GM18873 (cell line): ENCODE measurements around the gene C4orf33.
"Not testable (repeated sequence)": the region's sequence is repeated elsewhere in the genome, so short reads cannot be mapped to it uniquely, and the experiment has no call there.

Source experiments
- ATAC-seq: cut with Tn5 transposase; IDR thresholded peaks from one replicate; pipeline ENCODE4 v1.9.1; 2021; ENCODE audit warnings: mild to moderate bottlenecking, moderate library complexity, moderate number of reproducible peaks; ENCODE audit not compliant: unreplicated experiment, low FRiP score

The C4orf33 gene

GRCh38 chr4:129117705-129118104 lies 21.8 kb downstream of the C4orf33 start:
- no peak for ATAC-seq

GRCh38 chr4:129126614-129127013 lies 30.7 kb downstream of the C4orf33 start:
- ATAC-seq = not testable (repeated sequence)

- no peak for ATAC-seq
Measured at GRCh38 chr4:129129143-129129542, 33.2 kb downstream of the C4orf33 start.

DNA sequence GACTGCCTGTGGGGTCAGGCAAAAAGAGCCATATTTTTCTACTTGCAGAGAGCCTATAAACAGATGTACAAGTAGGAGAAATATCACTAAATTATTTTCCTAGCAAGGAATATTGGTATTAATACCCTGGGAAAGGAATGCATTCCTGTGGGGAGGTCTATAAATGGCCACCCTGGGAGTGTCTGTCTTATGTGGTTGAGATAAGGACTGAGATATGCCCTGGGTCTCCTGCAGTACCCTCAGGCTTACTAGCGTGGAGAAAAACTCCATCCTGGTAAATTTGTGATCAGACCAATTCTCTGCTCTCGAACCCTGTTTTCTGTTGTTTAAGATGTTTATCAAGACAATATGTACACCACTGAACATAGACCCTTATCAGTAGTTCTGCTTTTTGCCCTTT lies 35.4 kb downstream of the C4orf33 start:
- ATAC-seq = no peak

- ATAC-seq = no peak
Measured at GRCh38 chr4:129136433-129136832, 40.5 kb downstream of the C4orf33 start.

DNA sequence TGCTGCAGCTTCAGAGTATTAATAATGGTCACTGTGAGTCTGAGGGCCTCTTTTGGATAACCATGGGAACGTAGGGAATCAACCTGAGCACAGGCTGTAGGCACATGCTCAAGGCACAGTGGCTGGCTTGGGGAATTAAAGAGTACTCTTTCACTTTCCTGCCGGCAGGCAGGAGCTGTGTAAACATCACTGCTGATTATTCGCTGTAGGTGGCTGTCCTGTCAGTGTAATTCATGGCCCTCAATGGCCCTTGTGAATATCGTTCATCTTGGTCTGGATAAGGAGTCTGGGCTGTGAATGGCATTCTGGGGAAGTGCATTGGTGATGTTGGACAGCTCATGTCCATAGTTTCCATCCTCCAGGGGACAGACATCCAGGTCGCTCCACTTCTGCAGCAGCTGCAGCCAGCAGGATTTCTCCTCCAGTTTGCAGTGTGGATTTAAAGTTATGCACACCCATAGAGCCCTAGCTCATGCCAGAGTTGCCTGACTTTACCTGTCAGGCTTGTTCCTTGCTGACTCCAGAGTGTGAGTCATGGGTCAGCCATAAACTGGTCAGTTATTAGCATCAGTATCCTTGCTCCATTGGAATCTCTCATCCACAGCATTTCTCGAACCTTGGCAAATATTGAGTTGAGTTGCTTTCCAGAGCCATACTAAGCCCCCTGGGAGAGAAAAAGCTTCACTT lies 43.0 kb downstream of the C4orf33 start:
- no peak for ATAC-seq

DNA sequence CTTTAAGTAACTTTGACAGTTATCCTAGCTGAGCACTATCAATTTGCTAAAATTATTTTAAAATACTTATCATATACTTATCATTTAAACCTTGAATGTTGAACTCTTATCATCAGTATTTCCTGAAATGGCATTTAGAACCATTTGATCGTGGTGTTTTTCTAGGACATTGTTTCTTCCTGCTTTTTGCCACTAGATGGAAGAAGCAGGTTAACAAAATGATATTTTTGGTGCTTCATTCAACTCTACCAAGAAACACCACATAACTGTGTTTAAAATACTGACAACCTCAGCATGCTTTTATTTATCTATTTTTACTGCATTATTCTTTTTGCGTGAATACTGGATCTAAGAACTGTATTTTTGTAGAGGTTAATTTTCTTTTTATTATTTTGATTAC lies 44.6 kb downstream of the C4orf33 start:
- ATAC-seq = no peak

DNA sequence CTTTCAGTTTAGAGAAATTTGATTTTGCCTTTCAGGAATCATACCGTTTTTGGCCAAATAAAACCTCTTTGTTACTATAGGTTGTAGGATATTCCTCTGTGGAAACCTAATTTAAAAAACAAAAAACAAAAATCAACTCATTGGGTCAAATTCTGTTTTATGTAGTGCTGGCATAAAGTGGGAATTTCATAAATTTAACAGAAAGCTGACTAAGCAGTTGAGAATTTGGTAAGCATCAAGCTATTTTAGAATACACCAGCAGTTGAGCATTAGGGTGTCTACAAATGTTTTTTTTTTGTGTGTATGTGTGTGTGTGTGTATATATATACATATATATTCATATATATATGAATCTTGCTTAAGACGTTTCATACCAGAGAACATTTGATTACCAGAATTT lies 47.4 kb downstream of the C4orf33 start:
- no peak for ATAC-seq

- ATAC-seq = no peak
Measured at GRCh38 chr4:129144755-129145206, 48.8 kb downstream of the C4orf33 start.

GRCh38 chr4:129145222-129145730 lies 49.3 kb downstream of the C4orf33 start:
- ATAC-seq = no peak

DNA sequence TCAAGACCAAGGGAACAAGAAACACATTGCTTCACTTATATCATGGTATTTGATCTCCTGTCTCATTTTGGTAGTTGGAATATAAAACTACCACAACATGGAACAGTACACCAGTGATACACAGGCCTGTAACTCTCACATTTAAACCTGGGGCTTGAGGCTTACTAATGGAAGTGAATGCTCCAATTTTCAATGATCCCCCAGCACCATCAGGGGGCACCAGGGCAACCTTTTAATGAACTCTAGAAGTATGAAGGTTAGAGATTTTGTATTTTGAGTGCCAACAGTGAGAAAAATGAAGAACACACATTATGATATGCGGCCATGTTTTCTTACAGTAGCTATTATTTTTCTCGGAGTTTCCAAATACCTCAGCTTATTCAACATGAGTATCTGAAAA lies 50.7 kb downstream of the C4orf33 start:
- no peak for ATAC-seq

DNA sequence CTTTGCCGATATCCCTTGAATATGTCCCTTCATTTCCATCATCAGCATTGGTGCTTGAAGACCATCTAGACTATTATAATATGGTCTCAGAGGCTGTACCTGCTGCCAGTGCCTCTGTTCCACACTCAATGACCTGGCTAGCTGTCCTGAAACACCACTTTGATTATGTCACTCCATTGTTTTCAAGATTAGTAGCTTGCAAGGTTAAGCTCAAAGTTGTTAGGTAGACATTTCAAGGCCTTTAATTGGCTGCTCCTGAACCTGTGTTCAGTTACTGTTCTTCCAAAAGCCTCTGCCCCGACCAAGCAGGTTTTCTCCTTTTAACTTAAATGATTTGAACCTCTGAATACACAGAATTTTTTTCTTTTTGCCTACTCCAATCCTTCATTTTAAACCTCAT lies 52.9 kb downstream of the C4orf33 start:
- no peak for ATAC-seq

DNA sequence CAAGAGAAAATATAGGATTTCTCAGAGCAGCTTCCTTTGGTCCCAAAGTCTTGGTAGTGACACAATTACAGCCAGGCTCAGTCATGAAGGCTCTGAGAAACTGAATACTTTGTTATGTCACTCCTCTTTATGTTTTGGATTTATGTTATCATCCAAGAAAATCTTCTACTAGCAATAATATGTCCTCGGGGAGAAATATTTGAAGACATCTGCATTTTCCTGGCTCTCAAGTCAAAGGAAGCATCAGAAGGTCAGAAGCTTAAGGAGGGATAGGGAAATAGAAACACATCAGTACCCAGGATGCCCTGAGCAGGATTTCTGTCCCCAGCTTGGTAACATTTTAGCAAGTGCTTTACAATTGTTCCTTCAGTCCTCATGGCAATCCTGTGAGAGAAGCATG lies 54.0 kb downstream of the C4orf33 start:
- no peak for ATAC-seq

DNA sequence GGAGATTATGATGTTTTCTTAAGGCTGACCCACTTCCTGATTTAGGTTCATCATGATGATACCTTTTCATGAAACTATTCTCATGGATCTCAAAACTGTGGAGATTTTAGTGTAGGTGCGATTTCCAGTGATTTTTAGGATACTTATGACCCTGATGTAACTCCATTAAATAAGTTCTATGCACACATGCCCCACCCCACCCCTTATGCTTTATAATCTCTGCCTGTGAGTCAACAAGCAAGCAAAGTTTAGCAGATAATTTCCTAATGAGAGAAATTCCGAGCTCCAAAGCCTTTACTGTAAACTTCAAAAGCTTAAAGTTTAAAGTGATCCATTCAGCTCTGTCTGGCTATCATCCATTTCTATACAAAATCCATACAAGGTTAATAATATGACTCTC lies 56.4 kb downstream of the C4orf33 start:
- no peak for ATAC-seq

DNA sequence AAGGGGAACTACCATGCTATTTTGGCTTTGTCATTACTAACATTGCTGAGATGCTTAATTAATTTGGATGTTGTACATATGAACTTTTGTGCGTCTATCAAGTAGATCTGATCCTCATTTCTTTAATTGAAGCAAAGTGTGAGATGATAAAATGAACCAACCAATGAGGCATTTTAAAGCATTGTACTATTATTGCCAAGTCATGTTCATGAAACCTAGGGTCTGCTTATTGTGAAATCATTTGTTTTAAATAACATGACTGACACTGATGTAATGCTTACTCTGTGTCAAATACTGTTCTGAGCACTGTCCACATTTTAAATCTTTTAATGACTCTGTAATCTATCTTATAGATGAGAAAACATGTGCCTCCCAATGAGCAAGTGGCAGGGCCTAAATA lies 57.7 kb downstream of the C4orf33 start:
- no peak for ATAC-seq

GRCh38 chr4:129162450-129162849 lies 66.5 kb downstream of the C4orf33 start:
- ATAC-seq = no peak

DNA sequence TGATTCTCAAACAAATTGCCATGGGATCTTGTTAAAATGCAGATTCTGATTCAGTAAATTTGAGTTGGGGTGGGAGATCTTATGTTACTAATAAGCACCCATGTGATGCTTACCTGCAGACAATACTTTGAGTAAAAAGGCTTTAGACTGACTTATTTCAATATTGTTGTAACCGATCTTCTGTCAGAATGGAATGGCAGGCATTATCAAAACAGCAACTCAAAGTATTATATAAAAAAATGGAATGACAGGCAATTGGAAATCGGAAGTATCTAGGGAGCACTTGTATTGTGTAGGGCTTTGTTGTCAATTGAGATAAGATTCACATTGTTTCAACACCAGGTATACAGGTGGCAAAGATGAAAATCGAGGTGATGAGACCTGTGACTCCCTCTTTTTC lies 67.5 kb downstream of the C4orf33 start:
- no peak for ATAC-seq

DNA sequence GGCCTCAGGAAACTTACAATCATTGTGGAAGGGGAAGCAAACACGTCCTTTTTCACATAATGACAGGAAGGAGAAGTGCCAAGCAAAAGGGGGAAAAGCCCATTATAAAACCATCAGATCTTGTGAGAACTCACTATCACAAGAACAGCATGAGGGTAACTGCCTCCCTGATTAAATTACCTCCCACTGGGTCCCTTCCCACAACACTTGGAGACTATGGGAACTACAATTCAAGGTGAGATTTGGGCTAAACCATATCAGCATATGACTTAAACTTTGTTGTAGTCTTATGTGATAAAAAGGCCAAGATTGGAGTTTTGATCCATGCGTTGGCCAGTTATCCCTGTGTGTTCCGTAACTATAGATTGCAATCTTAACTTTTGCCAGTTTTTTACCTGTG lies 68.3 kb downstream of the C4orf33 start:
- ATAC-seq = no peak
